ENCODE results near the gene NTHL1.

DNA sequence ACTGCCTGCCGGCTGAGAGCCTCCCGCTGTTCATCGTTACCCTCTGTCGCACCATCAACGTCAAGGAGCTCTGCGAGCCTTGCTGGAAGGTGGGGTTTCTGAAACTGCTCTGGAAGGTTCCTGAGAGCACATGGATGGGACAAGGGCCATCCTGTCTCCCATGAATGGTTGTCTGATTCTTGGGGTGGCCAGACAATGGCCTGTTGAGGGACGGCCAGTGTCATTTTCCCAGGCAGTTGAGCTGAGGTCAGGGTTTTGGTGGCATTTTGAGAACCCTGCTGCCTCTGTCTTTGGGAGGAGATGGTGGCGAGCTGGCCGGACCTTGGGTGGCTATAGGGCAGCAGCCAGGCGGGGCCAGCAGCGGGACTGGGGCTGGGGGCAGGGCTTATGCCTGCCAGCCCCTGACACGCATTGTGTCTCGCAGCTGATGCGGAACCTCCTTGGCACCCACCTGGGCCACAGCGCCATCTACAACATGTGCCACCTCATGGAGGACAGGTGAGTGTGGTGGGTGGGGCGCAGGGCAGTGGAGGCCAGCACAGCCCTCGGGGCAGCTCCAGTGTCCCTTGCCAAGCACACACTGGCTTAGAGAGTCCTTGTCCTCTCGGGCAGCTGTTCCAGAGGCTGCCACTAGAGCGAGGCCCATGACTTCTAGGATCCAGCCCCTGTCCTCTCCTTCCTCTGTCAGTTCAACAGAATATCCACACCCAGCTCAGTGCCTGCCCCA, 9.2 kb upstream of the NTHL1 start:
- TF ChIP-seq ZFP30 (CRISPR knock-in tag; IDR thresholded peaks at IDR 0.05) (no peak), SNAI2 (CRISPR knock-in tag; IDR thresholded peaks at IDR 0.05) (no peak), ARNTL (CRISPR knock-in tag; IDR thresholded peaks at IDR 0.05; ENCODE audit: borderline replicate concordance, low read depth) (no peak)
- TF ChIP-seq, protein P1, sequence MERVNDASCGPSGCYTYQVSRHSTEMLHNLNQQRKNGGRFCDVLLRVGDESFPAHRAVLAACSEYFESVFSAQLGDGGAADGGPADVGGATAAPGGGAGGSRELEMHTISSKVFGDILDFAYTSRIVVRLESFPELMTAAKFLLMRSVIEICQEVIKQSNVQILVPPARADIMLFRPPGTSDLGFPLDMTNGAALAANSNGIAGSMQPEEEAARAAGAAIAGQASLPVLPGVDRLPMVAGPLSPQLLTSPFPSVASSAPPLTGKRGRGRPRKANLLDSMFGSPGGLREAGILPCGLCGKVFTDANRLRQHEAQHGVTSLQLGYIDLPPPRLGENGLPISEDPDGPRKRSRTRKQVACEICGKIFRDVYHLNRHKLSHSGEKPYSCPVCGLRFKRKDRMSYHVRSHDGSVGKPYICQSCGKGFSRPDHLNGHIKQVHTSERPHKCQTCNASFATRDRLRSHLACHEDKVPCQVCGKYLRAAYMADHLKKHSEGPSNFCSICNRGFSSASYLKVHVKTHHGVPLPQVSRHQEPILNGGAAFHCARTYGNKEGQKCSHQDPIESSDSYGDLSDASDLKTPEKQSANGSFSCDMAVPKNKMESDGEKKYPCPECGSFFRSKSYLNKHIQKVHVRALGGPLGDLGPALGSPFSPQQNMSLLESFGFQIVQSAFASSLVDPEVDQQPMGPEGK (CRISPR knock-in tag; IDR thresholded peaks at IDR 0.05; ENCODE audit: borderline replicate concordance), result no peak
